DMS79 (cell line): Measurements from ENCODE around the gene BTBD3.

Source experiments
- DNase-seq: peaks from one replicate; lab custom pipeline; 2025; lab: John Stamatoyannopoulos, UW

BTBD3 gene

DNA sequence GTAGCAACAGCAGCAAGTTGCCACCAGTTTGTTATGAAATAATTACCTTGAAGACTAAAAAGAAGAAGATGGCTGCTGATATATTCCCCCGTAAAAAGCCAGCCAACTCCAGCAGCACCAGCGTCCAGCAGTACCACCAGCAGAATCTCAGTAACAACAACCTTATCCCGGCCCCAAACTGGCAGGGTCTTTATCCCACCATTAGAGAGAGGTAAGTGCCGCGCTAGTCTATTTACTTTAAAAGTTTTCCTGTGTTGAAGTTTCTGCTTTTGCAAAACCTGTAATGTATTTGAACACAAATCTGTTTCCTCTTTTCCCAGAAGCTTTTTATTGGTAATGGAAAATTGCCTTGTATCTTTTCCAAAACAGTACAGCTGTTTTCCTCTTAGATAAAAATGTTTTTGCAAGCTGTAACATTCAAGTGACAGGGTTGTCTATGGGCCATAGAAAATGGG is 725 bp downstream of the BTBD3 start:
- DNase-seq, result no peak

DNA sequence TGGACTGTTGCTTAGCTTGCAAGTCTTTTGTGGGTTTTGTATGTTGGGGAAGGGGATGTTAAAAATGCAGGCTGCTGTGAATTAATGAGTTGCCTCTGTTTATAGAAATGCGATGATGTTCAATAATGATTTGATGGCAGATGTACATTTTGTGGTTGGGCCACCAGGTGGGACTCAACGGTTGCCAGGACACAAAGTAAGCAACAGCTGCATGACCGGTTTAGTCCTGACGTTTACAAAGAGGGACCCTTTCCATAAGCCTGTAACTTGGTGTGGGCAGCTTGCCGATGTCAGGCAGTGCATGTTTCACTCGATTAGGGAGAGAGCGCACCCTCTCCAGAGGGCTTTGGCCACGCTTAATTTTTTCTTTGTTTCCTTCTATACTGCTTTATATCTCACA is 1.3 kb downstream of the BTBD3 start:
- DNase-seq, result peak; percentile 77

DNA sequence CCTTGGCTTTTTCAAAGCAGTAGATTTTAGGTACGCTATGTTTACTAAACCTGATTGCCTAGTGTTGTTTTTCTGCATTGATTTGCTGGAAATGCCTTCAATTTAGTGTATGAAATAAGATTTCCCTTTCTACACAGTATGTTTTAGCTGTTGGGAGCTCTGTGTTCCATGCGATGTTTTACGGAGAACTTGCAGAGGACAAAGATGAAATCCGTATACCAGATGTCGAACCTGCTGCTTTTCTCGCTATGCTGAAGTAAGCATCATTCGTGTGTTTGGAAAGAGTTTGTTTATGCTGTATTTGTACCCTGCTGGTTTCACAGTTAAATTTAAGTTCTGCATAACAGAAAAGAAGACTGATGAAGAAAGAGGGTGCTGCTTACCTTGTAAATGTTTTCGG is 1.9 kb downstream of the BTBD3 start:
- DNase-seq, result peak; percentile 24

DNA sequence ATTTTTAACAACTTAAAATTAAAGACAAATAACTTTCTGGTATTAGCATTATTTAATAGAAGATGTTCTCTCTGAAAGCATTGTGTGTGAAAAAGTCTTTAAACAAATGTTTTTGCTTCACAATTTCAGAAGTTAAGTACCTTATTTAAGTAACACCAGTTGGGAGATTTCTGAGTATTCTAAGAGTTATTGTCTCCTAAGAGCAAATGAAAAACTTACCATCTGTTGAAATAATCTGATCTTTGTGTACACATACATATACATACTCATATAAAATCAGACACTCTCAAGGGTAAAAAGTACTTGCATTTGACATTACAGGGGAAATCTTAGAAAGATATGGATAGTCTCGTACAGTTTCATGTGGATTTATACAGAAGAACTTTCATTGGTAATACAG is 2.4 kb downstream of the BTBD3 start:
- DNase-seq, result no peak

DNA sequence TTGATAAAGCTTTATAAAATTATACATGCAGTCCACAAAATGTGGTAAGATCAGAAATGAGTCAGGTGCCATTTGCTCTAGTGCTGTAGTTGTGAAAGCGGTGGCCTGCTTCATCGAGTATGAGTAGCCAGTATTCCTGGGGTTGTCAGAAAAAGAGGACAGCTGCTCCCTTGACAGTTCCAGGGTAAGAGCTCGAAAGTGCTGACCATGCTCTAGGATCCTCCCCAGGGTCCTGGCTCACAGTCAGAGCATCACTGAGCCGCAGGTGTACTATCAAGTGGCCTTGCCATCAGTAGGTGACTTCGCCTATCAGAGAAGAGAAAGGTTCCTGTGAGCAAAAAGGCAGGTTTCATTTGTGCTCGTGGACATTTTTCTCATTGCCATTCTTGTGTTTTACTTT is 3.6 kb downstream of the BTBD3 start:
- DNase-seq, result peak; percentile 26

DNA sequence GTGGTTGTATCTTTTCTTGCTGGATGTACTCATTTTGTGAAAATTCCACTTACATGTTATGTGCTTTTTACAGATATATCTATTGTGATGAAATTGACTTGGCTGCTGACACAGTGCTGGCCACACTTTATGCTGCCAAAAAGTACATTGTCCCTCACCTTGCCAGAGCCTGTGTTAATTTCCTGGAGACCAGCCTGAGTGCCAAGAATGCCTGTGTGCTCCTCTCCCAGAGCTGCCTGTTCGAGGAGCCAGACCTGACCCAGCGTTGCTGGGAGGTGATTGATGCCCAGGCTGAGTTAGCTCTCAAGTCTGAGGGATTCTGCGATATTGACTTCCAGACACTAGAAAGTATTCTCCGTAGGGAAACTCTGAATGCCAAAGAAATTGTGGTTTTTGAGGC is 4.9 kb downstream of the BTBD3 start:
- DNase-seq, result peak; percentile 27

DNA sequence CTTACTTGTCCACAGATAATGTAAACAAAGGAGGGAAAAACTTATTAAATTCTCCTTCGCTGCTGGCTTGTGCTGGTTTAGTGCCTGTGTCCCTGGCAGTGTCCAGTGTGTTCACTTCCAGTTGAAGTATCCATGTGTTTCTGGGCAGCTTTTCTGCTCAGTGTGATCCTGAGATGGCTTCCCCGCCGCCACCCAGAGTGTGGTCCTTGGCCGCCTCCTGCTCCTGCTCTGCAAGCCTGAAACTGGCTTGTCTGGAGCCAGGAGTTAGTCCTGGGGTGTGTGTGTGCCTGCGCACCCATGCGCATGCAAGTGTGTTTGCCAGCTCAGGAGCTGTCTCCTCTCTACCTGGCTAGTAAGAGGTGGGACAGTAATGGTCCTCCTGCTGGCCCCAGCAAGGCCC is 7.2 kb downstream of the BTBD3 start:
- no peak for DNase-seq

DNA sequence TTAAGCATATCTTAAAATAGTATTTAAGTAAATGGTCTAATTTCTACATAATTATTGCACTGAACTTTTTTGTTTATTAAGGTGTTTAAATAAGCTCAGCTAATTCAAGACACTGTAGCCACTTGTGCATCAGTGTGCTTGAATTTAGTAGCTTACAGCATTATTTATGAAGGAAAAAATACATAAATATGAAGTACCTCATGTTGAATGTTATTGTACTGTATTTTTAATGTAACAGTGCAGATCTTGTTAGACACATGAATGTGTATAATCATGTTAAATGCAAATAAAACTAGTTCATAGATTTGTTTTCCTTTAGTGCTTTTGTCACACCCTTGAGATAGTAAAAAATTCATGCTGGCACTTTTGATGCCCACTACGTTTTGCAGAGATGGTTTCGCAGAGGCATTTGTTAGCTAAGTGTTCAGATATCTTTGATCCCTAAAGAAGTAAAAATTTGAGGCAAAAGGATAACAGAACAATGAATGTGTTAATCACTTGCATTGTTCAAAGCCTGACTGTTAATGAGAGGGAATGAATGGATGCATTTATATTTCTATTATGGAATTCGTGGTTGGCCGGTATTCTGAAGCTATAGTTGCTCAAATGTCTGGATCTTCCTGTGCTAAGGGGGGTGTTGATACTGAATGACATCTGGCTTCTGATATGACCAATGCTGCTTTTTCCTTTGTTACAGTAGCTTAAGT is 8.8 kb downstream of the BTBD3 start:
- DNase-seq, result no peak

DNA sequence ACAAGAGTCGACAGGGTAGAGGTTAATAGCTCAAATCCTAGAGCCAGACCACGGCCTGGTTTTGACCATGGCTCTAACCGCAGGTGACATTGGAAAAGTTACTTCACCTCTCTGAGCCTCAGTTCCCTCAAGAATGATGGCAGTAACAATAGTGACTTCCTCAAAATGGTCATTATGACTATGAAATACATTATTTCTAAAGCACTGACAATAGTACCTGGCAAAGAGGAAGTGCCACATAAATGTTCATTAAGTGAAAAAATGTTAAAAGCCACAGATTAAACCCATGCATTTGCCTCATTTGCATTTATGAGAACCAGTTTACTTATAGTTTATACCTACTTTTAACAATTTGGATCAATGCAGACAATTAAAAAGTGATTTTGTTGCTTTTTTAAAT is 12.3 kb downstream of the BTBD3 start:
- no peak for DNase-seq

DNA sequence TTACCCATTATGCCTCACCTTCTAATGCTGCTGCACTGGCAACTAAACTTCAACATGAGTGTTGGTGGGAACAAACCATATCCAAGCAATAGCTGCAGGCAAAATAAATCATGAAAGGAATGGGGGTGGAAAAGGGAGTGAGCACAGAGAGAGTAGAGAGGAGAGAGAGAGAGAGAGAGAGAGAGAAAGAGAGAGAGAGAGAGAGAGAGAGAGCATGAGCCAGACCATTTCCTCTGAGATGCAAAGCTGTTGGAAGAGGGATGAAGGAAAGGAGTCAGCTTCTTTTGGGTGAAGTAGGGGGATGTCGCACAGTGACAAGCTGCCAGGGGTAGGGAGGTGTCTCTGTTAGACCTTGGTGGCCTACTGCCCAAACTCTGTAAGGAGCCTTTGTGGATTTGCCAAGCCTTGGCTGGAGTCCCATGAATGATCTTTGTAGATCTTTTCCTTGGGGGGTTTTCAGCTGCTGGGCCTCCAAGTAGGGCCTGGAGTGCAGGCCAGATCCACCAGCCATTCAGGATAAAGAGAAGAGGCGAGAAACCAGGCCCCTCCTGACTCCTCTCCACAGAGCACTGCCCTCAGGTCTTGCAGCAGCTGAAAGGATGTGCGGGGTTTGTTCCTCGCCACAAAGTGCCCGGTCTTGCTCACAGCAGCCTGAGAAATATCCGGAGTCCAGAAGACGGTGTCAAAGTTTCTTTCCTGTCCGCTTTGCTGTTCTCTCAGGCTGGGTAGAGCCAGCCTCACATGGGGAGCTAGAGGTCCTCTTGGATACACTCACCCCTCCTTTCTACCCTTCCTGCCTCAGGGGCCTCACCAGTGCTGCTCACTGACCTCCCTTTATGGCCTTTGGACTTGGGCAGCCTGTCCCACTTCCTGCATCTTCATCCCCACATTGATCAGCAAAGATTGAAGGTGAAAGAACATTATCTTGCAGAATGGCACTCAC is 17.8 kb downstream of the BTBD3 start:
- no peak for DNase-seq

DNA sequence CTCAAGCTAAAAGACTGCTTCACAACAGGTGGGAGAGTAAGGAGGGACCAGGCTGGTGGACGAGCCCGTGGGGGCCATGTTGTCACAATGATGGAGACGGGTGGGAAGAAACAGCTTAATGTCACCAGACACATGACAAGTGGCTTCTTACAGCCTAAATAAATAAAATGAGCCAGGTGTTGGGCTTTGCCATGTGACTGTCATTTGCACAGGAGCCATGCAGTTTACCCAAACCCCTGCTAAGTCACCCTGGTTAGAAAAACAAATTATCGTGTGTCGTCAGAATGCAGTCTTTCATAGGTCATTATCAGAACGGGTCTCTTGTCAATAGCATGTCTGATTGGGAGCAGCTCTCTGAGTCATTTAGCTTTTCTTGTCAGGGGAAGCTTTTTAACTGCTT is 18.5 kb downstream of the BTBD3 start:
- no peak for DNase-seq

DNA sequence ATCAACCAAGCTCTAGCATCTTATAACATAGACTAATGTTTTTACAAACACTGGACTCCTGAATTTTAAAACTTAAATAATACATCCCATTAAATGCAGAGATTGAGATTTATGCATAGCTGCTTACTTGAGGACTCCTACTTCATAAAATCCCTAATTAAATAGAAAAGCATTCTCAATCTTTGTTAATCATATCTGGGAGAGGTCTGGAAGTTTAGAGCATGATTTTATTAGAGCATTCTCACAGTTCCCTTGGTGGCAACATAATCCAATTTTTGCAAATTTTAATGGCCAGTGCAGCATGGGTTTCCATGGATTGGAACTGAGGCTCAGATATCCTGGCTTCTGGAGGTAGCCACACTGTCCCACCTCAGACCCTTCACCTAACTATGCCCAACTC is 19.5 kb downstream of the BTBD3 start:
- DNase-seq, result no peak

DNA sequence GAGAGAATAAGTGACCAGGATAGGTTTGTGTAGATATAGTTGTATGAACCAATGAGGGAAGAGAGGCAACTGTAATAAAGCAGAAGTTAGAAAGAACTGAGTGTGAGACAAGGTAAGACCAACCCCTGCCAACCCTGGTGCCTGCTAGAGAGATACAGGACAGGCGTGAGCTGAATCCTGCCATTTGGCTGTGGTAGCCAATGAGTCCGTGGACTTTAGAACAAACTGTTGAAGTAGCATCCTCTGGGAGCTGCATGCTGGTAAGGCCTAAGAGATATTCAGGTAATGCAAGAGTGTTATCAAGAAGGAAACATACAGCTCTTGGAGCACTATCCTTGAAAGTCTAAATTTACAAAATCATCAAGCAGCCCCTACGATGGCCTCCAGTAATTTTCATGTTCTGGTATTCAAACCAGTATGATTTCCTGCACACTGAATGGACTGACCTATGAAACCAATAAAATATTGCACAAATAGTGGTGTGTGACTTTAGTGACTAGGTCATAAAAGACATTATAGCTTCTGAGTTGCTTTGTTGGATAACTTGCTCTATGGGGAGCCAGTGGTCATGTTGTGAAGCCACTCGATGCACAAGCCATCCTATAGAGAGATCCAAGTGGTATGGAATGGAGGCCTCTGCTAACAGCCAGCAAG is 24.0 kb downstream of the BTBD3 start:
- DNase-seq, result no peak

DNA sequence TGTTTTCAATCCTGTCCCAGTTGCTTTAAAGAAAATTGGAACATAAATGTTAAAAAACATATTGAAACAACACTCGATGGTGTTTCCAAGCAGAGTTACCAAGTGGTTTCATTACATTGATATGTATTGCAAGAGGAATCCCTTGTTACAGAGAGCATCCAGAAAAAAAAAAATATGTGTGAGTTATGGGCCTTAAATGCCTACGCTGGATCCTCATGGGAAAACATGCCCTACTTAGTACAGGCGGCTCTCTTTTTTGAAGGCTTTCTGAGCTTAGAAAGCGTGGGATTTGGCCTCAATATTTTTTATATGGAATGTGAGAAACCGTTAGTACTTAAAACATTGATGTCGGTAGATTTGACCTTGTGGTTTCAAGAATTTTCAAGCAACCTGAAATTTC is 26.1 kb downstream of the BTBD3 start:
- DNase-seq, result no peak

DNA sequence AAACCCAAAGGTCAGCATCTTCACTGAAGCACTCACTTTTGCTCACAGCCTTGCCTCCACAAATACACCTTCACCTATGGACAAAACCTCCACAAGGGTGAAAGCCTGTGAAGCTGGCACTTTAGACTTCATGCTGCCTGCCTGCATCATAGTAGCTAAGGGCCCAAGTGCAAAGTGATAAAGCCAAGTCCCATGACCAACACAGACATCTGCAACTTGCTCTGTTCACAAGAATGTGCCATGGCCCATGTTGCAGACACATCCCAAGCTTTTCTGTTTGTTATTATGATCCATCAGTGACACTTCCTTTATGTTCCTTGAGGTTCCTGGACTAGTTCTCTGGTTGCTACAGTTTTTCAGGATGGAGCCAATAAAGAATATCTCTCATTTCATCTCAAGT is 31.1 kb downstream of the BTBD3 start:
- no peak for DNase-seq

DNA sequence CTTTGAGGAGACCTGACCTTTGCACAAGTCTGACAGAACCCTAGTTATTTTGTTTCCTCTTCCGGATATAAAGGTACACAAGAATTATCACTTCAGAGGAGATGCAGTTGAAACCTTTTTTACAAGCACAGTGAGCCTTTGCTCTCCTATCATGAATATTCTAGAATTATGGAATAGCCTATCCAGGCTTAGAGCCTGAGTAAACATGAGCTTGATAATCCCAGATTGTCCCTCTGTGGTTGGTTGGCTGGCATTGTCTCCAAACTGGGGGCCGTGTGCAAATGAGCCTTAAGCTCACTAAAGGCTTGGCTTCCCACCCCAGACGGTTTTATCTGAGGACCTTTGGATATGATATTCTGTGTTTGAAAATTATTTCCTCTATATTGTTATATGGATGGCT is 32.0 kb downstream of the BTBD3 start:
- DNase-seq, result no peak

DNA sequence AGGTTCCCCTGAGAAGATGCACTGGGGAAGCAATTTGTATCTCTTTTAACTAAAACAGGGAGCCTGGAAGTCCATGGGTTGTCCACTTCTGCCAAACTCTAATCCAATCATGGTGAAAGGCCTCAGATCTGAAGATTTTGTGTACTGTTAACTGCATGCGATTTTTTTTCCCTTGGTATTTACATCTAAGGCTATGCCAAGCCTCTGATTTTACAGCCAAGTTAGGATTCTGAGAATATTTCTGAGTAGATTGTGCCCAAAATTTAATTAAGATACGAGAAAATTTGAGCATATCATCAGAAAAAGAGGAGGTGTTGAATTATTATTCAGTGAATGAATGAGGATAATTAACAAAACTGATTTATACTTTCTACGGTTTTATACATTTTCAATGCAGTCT is 34.0 kb downstream of the BTBD3 start:
- no peak for DNase-seq

DNA sequence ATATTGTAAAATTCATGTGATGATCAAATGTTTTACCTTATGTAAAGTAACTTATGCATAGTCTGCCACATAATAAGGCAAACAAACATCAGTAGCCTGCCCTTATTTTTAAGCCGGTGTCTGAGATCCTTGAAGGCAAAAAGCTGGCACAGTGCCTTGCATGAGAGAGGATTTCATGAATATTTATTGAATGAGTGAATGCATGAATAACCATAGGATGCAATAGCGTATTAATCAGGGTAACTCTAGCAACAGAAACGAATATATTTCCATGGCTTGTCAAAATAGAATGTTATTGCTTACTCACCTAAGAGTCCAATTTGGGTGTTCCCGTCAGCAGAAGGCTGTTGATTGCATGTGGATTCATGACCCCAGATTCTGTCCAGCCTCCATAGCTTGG is 34.9 kb downstream of the BTBD3 start:
- DNase-seq, result no peak

DNA sequence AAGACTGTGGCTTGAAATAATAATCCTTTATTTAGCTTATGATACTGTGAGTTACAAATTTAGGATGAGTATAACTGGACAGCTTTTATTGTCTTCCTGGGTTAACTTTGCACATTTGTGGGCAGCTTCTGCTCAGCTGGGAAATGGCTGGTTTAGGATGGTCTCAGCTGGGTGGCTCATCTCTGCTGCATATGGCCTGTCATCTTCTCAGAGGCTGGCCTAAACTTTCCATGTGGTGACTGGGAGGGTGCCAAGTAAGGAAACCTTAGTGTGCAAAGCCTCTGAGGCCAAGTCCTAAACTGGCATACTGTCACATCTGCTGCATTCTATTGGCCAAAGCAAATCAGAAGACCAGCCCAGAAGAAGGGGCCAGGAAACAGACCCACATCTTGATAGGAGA is 40.2 kb downstream of the BTBD3 start:
- no peak for DNase-seq

DNA sequence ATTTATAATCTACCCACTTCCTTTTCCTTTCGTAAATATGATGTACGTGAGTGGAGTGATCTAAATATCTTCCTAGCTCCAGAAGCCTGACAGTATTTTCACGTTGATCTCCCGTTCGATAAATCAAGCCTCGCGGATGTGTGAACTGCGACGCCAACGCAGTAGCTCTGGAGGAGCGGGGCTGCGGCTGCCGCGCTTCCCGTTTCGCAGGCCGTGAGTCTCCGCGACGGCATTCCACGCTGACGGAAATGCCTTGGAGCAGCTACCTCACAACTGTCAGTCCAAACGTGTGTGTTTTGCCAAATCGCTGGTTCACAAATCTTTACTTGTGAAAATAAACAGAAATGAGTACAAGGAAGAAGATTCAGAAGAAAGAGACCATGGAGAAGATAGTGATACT is 41.2 kb downstream of the BTBD3 start:
- DNase-seq, result no peak

DNA sequence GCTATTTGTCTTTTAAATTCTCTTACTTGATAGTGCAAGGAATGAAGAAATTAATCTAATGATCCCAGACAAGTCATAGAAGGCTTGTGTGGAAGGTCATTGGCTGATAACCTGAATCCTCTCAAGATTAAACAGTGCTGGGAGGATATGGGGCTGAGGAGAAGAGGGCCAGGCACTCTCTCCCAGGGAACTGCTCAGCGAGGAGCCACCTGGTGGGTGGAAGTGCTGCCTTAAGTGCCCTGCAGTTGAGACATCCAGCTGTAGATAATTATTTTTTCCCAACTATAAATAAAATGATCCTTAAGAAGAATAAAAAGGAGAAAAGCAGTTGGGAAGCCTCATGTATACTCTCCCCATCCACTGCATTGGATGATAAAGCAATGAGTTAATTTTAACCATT is 47.9 kb downstream of the BTBD3 start:
- no peak for DNase-seq

DNA sequence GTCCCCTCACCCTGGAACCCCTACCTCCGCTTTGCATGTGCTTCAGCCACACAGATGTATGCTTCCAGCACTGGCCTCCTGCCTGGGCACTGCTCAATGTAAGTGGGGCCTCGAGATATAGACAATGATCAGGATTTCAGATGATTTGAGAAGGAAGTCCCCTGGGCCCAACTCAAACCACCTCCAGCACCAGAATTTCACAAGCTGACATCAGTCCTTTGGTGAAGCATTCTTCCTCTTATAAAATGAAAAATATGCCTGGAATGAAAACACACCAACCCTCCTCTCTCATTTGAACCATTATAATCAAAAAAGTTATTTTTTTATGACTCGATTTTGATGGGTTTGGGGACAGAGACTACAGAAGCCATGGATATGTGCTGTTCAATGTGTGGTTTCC is 48.5 kb downstream of the BTBD3 start:
- no peak for DNase-seq

DNA sequence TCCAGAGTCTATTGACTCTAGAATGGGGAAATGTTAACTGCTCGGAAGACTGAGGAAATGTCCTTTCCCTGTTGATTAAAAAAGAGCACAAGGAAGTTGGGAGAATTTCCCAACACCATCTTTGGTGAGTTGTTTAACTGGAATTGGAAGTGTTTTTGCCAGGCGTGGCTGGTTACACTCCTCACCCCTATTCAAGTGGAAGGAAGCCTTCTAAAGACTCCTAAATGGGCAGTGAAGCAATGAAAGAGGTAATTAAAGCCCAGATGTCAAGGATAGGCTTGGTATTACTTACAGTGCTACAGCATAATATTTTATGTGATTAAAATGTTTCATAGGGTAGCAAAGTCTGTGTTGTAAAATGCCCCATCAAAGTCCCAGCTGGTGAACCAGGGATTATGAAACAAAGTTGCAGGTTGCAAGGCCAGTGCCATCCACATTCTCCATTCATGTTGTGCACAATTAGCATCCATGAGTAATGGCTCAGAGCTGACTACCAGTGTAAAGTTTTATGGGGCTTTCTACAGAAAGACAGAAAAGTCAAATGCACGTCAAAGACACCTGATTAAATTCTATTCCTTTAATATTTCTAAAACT is 52.6 kb downstream of the BTBD3 start:
- DNase-seq, result peak; percentile 46
